Fibroblast of skin of abdomen (primary cell): ENCODE results near the gene GALNT9.
A peak's percentile ranks its signal among the peaks of the same experiment; 100 is the strongest.
"Not testable (repeated sequence)": the region's sequence is repeated elsewhere in the genome, so short reads cannot be mapped to it uniquely, and the experiment has no call there.

ENCODE experiments used
- DNase-seq: peaks from one replicate; pipeline ENCODE4 v3.0.0-alpha.2; 2013

The GALNT9 gene

GRCh38 chr12:132229193-132229760 is 100.1 kb downstream of the GALNT9 start:
- no peak for DNase-seq

DNA sequence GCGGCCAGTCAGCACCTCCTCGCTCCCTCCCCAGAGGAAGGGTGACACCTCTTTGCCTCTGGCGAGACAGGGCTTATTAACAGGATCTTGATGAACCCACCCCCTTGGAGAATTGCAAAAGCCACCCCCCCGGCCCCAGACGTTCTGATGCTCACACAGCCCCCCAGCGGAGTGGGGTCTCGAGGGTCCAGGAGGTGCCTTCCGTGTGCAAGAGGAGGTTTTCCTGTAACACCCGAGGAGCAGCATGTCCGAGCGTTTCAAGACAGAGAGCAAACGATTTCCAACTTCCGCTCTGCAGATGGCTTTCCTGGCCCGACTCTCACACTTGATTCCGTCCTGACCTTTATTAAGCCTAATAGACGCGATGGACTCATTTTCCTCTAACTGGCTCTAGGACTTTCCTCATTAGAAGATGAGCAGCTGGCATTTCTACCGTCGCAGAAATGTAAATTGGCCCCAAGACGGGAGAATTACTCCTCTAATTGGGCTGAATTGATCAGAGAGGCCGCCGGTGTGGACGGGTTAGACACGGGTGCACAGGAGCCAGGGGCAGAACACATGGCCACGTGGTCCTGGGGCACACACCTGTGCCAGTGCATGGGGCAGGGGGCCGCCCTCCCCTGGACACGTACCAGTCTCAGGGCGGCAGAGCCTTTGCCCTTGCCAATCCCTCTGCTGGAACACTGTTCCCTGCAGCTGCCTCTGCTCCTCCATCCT is 100.8 kb downstream of the GALNT9 start:
- no peak for DNase-seq

DNA sequence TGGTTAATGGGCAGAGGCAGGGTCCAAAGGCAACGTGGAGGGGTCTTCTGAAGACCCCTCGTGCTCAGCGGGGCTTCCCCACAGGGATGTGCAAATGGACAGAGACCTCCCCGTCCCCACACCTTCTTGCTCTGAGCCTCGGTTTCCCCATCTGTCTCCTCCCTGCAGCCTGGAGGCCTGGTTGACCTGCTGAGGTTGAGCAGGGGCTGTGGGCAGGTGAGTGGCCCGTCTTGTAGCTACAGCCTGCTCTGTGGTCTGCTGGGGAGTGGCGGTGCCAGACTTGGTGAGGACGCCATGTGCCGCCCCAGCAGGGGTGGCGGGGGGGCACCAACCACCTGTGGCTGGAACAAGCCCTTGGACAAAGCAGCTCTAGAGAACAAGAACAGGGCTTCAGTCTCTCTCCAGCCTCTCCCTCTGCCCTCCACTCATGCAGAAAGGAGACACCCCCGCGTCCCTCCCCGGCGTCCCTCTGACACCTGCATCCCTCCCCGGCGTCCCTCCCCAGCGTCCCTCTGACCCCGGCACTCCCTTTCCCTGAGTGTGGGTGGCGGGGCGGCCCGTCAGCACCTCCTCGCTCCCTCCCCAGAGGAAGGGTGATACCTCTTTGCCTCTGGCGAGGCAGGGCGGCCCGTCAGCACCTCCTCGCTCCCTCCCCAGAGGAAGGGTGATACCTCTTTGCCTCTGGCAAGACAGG is 101.5 kb downstream of the GALNT9 start:
- DNase-seq: no peak

DNA sequence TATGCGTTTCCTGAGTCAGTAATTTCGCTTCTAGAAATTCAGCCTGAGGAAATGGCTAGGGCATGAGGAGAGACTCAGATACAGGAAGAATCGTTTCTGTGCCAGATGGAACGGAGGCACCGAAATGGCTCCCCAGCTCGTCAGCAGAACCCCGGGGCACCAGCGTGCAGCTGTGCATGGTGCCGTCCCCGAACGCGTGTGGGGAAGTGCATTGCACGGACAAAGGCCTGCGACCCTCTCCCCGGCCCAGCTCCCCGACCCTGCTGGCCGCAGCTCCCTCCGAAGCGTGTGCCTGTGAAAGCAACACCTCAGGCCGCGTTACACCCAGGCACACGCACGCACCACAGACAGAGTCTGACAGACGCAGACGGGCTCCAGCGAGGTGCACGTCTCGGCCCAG is 102.3 kb downstream of the GALNT9 start:
- DNase-seq: no peak

GRCh38 chr12:132226604-132227003 is 102.8 kb downstream of the GALNT9 start:
- no peak for DNase-seq

GRCh38 chr12:132225214-132225613 is 104.2 kb downstream of the GALNT9 start:
- DNase-seq: no peak

DNA sequence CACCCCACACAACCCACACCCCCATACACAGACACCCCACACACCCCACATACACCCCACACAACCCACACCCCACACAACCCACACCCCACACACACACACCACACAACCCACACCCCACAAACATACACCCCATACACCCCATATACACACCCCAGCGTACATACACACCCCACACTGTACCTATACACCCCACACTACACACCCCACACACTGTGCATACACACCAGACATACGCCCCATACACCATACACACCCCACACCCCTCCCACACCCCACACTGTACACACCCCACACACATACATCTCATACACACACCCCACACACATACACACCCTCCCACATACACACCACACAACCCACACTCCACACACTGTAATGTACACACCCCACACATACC is 104.9 kb downstream of the GALNT9 start:
- DNase-seq: no peak

DNA sequence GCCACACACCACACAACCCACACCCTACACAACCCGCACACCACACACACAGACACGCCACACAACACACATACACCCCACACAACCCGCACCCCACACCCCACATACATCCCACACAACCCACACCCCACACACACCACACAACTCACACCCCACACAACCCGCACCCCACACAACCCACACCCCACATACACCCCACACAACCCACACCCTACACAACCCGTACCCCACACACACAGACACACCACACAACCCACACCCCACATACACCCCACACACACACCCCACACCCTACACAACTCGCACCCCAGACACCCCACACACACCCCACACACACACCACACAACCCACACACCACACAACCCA is 106.6 kb downstream of the GALNT9 start:
- DNase-seq: no peak

DNA sequence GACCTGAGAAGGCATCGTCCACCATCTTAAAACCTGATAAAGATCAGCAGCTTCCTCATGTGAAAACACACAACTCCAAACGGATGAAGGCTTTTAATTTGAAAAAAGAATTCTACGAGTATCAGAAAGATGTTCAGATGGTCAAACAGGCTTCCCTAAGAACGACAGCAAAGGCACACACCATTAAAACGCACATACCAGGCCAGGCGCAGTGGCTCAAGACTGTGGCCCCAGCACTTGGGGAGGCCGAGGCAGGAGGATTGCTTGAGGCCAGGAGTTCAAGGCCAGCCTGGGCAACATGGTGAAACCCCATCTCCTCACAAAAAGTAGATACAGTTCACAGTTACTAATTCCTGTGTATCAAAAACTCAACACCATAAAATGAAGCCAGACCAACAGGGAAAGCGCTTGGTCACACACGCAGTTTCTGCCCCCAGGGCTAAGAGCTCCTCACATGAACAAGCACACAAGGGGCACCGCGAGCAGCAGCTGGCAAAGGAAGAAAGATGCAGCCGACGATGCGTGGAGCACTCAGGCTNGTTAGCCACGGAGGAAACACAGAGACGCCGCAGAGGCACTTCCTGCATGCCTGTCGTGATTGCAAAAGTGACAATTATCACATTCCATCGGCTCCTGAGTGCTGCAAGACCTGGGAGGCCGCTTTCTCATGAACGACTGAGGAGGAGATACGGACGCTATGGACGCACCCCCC is 107.1 kb downstream of the GALNT9 start:
- DNase-seq: peak; percentile 34

DNA sequence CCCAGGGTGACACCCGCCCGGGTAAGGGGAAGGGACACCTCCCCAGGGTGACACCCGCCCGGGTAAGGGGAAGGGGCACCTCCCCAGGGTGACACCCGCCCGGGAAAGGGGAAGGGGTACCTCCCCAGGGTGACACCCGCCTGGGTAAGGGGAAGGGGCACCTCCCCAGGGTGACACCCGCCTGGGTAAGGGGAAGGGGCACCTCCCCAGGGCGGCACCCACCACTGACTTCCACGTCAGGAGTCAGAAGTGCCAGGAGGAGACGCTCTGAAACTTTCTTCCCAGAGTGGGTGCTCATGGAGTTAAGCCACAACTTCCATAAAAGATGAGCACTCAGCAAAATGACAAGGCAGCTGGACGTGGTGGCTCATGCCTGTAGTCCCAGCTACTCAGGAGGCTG is 109.6 kb downstream of the GALNT9 start:
- DNase-seq: not testable (repeated sequence)

GRCh38 chr12:132219323-132219722 is 110.1 kb downstream of the GALNT9 start:
- DNase-seq: no peak

- no peak for DNase-seq
Measured at GRCh38 chr12:132218915-132219314, 110.5 kb downstream of the GALNT9 start.

GRCh38 chr12:132218527-132218875 is 110.9 kb downstream of the GALNT9 start:
- no peak for DNase-seq

DNA sequence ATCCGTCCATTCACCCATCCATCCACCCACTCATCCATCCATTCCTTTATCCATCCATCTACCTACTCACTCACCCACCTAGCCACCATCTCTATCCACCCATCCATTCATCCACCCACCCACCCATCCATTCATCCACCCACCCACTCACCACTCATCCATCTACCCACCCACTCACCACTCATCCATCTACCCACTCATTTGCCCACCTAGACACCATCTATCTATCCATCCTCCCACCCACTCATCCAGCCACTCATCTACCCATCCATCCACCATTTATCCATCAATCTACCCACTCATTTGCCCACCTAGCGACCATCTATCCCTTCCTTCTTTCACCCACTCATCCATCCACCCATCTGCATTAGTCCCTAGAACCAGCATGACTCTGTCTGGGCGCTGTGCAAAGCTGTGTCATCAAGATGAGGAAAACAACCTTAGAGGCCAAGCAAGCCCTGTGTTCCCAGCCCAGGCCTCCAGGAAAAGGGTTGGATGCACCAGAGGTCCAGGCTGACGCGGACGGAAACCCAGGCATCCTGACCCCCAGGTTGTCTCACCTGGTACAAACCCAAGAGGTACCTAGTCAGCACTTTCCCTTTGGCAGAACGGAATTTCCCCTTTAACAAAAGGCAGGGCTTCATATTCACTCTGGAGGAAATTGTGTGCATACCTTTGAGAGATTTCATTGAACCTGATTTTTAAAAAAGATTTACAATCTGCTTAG is 111.4 kb downstream of the GALNT9 start:
- no peak for DNase-seq

- no peak for DNase-seq
Measured at GRCh38 chr12:132217371-132217770, 112.0 kb downstream of the GALNT9 start.

DNA sequence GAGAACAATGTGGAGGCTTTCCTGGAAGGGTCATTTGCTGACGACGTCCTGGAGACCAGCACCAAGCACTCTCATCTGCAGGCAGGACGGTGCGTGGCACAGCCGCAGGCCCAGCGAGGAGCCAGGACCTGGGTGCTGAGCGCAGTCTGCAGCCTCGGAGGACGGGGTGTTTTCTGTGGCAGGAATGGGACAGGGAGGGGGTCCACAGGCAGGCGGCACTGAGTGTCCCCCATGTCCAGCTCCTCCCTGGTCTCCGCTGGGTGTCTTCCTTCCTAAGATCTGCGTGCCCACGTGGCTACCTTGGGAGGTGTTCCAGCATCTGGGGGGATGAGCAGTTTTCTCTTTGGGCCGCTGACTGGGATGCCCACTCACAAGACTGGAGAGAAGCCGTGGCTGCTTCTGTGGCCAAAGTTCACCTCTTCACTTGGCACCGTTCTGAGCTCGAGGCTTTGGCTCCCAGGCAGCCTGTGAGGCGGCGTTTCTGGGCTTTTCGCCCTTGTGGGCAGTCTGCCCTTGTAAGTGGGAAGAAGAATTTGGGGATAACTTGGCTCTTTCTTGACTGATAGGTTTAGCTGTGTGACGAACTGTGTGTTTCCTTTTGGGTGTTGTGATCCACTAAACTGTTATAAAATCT is 112.9 kb downstream of the GALNT9 start:
- no peak for DNase-seq

DNA sequence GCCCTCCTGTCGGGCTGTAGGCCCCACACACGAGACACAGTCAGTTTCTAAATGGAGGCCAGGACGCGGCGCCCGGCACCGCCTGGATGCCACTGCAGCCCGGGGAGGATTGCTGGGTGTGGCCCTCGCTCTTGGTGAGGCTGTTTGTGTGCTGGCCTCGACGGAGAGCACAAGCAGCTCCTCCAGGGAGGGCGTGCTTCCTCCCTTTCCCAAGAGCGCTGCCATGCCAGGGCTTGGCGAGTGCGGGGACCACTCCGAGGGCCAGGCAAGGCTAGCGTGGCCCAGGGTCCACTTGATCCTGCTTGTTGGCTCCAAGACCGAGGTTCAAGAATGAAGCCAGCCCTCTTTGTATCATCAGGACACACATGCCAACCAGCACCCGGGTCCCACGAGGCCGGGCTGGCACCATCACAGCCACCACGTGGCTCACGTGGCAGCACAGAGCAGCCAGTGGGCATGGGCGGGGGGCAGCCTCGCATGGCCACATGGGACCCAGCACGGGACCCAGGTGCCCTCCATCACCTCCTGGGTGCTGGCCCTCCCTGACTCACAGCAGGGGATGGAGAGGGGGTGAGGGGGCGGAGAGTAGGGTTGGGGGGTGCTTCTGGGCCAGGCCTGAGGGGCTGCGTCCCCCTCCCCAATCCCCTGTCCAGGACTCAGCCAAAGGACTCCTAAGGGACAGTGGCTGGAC is 113.9 kb downstream of the GALNT9 start:
- DNase-seq: no peak

DNA sequence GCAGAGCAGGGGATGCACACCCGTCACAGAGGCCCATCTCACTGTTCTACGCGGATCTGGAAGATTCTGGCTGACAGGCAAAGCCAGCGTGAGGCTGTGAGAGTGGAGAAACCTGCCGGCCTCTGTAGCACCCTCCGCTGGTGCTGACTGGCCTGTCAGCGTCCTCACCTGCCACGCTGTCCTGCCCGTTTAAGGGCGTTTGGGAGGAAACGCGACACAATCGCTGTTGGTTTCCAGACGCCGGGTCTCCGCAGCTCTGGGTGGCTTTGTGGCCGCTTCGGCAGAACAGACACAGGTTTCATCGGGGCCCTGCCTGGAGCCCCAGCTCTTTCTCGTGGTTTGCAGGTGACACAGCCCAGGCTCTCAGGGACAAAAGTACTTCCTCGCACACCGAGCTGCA is 114.5 kb downstream of the GALNT9 start:
- no peak for DNase-seq

- no peak for DNase-seq
Measured at GRCh38 chr12:132214161-132214476, 115.3 kb downstream of the GALNT9 start.

GRCh38 chr12:132213359-132214160 is 115.8 kb downstream of the GALNT9 start:
- DNase-seq: no peak

GRCh38 chr12:132211816-132212215 is 117.6 kb downstream of the GALNT9 start:
- DNase-seq: no peak
